IMR-90 (cell line): ENCODE measurements around the gene COL9A3. TPM values are rescaled to one million over a fixed set of nuclear protein-coding genes. Genes with fewer than 3 reads are reported as not detected.

Experiments used
- ATAC-seq: fragments of 200-7000 bp; cut with Tn5 transposase; 2 replicates; pipeline ENCODE4 v1.9.1; 2020; ENCODE audit warnings: low read depth, mild to moderate bottlenecking, moderate library complexity
- BruUV-seq: library from RNA; stranded (reverse); fragments of 400-500 nt; replicated peaks from 2 replicates; lab custom pipeline; 2021; lab: Mats Ljungman, UMichigan
- CTCF ChIA-PET: fragments of 300-600 bp; formaldehyde crosslinking; extraction: SDS; loops from one replicate; lab custom pipeline; 2021; ENCODE audit warnings: antibody characterized with exemption; lab: Yijun Ruan, JAX
- POLR2A ChIA-PET: fragments of 300-600 bp; sonication (Branson Sonifier 250); formaldehyde crosslinking; loops from one replicate; lab custom pipeline; 2022; ENCODE audit warnings: antibody characterized with exemption; ENCODE audit not compliant: unreplicated experiment; lab: Charles Lee
- DNase-seq: peaks from one replicate; pipeline ENCODE4 v3.0.0; 2013
- H2AFZ ChIP-seq: replicated peaks from 2 replicates; pipeline ENCODE3; 2013; ENCODE audit warnings: low read length, mild to moderate bottlenecking; ENCODE audit not compliant: poor library complexity
- H2AK5ac ChIP-seq: 2 replicates; pipeline ENCODE4 v1.6.1; 2013; ENCODE audit warnings: low read depth, low read length, inconsistent platforms
- H2AK9ac ChIP-seq: replicated peaks from 2 replicates; pipeline ENCODE3; 2013; ENCODE audit warnings: mild to moderate bottlenecking, low read depth, low read length, moderate library complexity; ENCODE audit not compliant: poor library complexity
- H2BK120ac ChIP-seq: 2 replicates; pipeline ENCODE4 v1.6.1; 2013; ENCODE audit warnings: low read depth, low read length, inconsistent platforms
- H2BK15ac ChIP-seq: 3 replicates; pipeline ENCODE4 v1.6.1; 2013; ENCODE audit warnings: low read depth, low read length, inconsistent platforms
- H2BK20ac ChIP-seq: 2 replicates; pipeline ENCODE4 v1.6.1; 2013; ENCODE audit warnings: low read depth, mild to moderate bottlenecking, inconsistent platforms, low read length, moderate library complexity
- H2BK5ac ChIP-seq: 2 replicates; pipeline ENCODE4 v1.6.1; 2013; ENCODE audit warnings: mild to moderate bottlenecking, low read depth, low read length, inconsistent platforms; ENCODE audit not compliant: poor library complexity, severe bottlenecking
- H3K14ac ChIP-seq: replicated peaks from 2 replicates; pipeline ENCODE4 v1.6.1; 2013; ENCODE audit warnings: low read depth, low read length, inconsistent platforms
- H3K18ac ChIP-seq: 2 replicates; pipeline ENCODE4 v1.6.1; 2013; ENCODE audit warnings: low read depth, low read length, control low read depth
- H3K23ac ChIP-seq: 2 replicates; pipeline ENCODE4 v1.6.1; 2013; ENCODE audit warnings: low read depth, low read length, inconsistent platforms
- H3K27ac ChIP-seq: 2 replicates; pipeline ENCODE4 v1.5.1; 2013; ENCODE audit warnings: mild to moderate bottlenecking, control low read depth, low read length; ENCODE audit not compliant: insufficient read depth
- H3K27me3 ChIP-seq: 2 replicates; pipeline ENCODE4 v1.6.1; 2013; ENCODE audit warnings: low read length; ENCODE audit not compliant: control insufficient read depth, insufficient read depth
- H3K36me3 ChIP-seq: 2 replicates; pipeline ENCODE4 v1.6.1; 2013; ENCODE audit warnings: low read length, mixed read lengths; ENCODE audit not compliant: control insufficient read depth, insufficient read depth
- H3K4ac ChIP-seq: 2 replicates; pipeline ENCODE4 v1.6.1; 2013; ENCODE audit warnings: low read depth, low read length, inconsistent platforms
- H3K4me1 ChIP-seq: 2 replicates; pipeline ENCODE4 v1.6.1; 2013; ENCODE audit warnings: low read length, mixed read lengths; ENCODE audit not compliant: control insufficient read depth, insufficient read depth
- H3K4me2 ChIP-seq: 2 replicates; pipeline ENCODE4 v1.6.1; 2013; ENCODE audit warnings: low read depth, mild to moderate bottlenecking, control low read depth, low read length, moderate library complexity
- H3K4me3 ChIP-seq: 2 replicates; pipeline ENCODE4 v1.5.1; 2013; ENCODE audit warnings: low read depth, mild to moderate bottlenecking, control low read depth, low read length, moderate library complexity; ENCODE audit not compliant: insufficient read depth
- H3K56ac ChIP-seq: 2 replicates; pipeline ENCODE4 v1.6.1; 2013; ENCODE audit warnings: low read length, inconsistent platforms; ENCODE audit not compliant: insufficient read depth; ENCODE audit errors: extremely low read depth
- H3K79me1 ChIP-seq, 2 experiments: 2 replicates each; pipeline ENCODE4 v1.6.1; 2013; ENCODE audit warnings: low read length in 2 of 2, inconsistent platforms in 1 of 2, low read depth in 1 of 2
- H3K9ac ChIP-seq: 2 replicates; pipeline ENCODE4 v1.6.1; 2013; ENCODE audit warnings: low read depth, low read length, control low read depth
- H3K9me1 ChIP-seq: 2 replicates; pipeline ENCODE4 v1.6.1; 2013; ENCODE audit warnings: low read length, inconsistent platforms; ENCODE audit not compliant: insufficient read depth
- H3K9me3 ChIP-seq: 2 replicates; pipeline ENCODE4 v1.6.1; 2013; ENCODE audit warnings: low read length; ENCODE audit not compliant: control insufficient read depth, insufficient read depth
- H4K20me1 ChIP-seq: 2 replicates; pipeline ENCODE4 v1.6.1; 2013; ENCODE audit warnings: low read length, inconsistent platforms; ENCODE audit not compliant: insufficient read depth
- H4K5ac ChIP-seq: 2 replicates; pipeline ENCODE4 v1.6.1; 2013; ENCODE audit warnings: mild to moderate bottlenecking, low read depth, low read length, control low read depth
- H4K8ac ChIP-seq, 2 experiments: 2 replicates each; pipeline ENCODE4 v1.6.1; 2013; ENCODE audit warnings: low read depth in 2 of 2, low read length in 2 of 2, control low read depth in 1 of 2, inconsistent platforms in 1 of 2
- H4K91ac ChIP-seq: 2 replicates; pipeline ENCODE4 v1.6.1; 2013; ENCODE audit warnings: low read depth, low read length, inconsistent platforms; ENCODE audit not compliant: insufficient read depth
- MAFK ChIP-seq: IDR thresholded peaks from 2 replicates; pipeline ENCODE4 v1.6.1; 2012; ENCODE audit warnings: low read depth, low read length, improper control_type of control experiment
- MAZ ChIP-seq: IDR thresholded peaks from 2 replicates; pipeline ENCODE4 v1.6.1; 2012; ENCODE audit warnings: low read depth, mild to moderate bottlenecking, low read length, improper control_type of control experiment, moderate library complexity, borderline replicate concordance
- NFE2L2 ChIP-seq: fragments of 150-350 bp; IDR thresholded peaks from 2 replicates; pipeline ENCODE4 v1.6.1; 2016; ENCODE audit warnings: low read depth, mild to moderate bottlenecking, low read length
- POLR2A ChIP-seq: IDR thresholded peaks from 2 replicates; pipeline ENCODE4 v1.6.1; 2012; ENCODE audit warnings: mild to moderate bottlenecking, low read depth, low read length
- RCOR1 ChIP-seq: IDR thresholded peaks from 2 replicates; pipeline ENCODE4 v1.6.1; 2012; ENCODE audit warnings: mild to moderate bottlenecking, low read length, improper control_type of control experiment; ENCODE audit not compliant: insufficient replicate concordance
- RFX5 ChIP-seq: IDR thresholded peaks from 2 replicates; pipeline ENCODE4 v1.8.0; 2012; ENCODE audit warnings: low read depth, mild to moderate bottlenecking, low read length, moderate library complexity
- WGBS, 2 experiments: methylation state at CpG; one replicate each; pipeline versions ENCODE4 v1.1.5 to v1.1.7; 2013; ENCODE audit warnings: missing lambda C conversion rate in 2 of 2; ENCODE audit not compliant: insufficient read length in 1 of 2; ENCODE audit errors: extremely low coverage in 2 of 2; 5-methylcytosine and 5-hydroxymethylcytosine counted together
- dilution Hi-C: fragments of 300-500 bp; cut with HindIII; formaldehyde crosslinking; loops from one replicate; pipeline ENCODE4 v1.14.3; 2018; ENCODE audit warnings: low sequenced_read_pairs; ENCODE audit not compliant: unreplicated experiment
- in situ Hi-C: fragments of 300-500 bp; cut with MboI; formaldehyde crosslinking; loops from 3 replicates; pipeline ENCODE4 v1.14.3; 2019; ENCODE audit warnings: low sequenced_read_pairs, inconsistent platforms, mixed read lengths
- intact Hi-C: fragments of 100-400 bp; cut with micrococcal nuclease; formaldehyde crosslinking; loops from 2 replicates; pipeline ENCODE4 v1.10.0; 2022
- polyA plus RNA-seq, 3 experiments: library from polyadenylated mRNA; depleted of rRNA; stranded (reverse); fragments of >200 nt; gene quantifications; 2 replicates each; pipeline ENCODE4 v1.2.3, GENCODE V29; 2012; ENCODE audit warnings: low replicate concordance in 1 of 3
- total RNA-seq: library from RNA; depleted of rRNA; stranded (reverse); fragments of >200 nt; gene quantifications from 2 replicates; pipeline ENCODE4 v1.2.3, GENCODE V29; 2012
- TF ChIP-seq, protein P1 (sequence below): fragments of 150-350 bp; IDR thresholded peaks from 2 replicates; pipeline ENCODE4 v1.6.1; 2017; ENCODE audit warnings: mild to moderate bottlenecking, antibody characterized with exemption, low read length, low read depth
- TF ChIP-seq, protein P2 (sequence below): conservative IDR thresholded peaks from 2 replicates; pipeline ENCODE4 v1.5.1; 2012; ENCODE audit warnings: mild to moderate bottlenecking, low read depth, low read length, improper control_type of control experiment
- TF ChIP-seq, protein P3 (sequence below): fragments of 150-350 bp; IDR thresholded peaks from 2 replicates; pipeline ENCODE4 v1.6.1; 2016; ENCODE audit warnings: low read depth, mild to moderate bottlenecking, low read length, moderate library complexity, borderline replicate concordance

Gene COL9A3
- total and polyA plus RNA-seq, 2 of the 4 experiments (the other 2 are of a cell fraction): 0.36 to 1.4 TPM

DNA sequence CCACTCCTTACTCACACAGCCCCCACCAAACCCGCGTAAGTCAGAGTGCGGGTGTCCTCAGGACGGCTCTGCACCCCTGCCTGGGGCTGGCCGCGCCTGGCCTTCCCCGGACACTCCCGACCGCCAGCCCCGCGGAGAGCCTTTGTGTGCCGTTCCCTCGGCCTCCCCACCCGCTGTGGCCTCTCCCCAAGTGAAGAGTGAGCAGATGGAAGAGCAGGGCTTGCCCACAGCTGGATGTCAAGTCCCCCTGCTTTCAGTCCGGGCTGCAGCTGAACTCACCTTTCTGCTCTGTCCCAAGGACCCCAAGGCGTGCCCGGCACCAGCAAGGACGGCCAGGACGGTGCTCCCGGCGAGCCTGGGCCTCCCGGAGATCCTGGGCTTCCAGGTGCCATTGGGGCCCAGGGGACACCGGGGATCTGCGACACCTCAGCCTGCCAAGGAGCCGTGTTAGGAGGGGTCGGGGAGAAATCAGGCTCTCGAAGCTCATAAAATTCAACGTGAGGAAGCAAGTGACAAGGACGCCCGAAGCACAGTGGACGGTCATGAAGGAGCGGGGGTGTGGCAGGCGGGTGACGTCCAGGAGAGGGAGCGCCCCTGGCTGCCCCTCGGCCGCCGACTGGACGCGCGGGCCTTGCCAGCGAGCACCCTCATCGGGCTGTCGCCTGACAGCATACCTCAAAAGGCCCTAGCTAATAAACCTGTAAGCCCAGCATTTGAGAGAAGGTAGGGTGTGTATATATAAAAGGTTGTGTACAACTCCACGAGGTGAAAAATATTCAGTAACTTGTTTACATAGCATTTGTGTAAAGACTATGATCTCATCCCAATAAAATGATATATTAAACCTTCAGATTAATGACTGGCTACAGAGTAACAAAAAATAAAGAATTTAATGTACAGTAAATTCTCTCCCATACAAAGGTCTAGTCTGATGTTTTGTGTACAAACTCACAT lies 23.7 kb downstream of the COL9A3 start:
- H2AFZ ChIP-seq: no peak overlapping the region
- TF ChIP-seq RCOR1 (no peak), POLR2A (no peak), MAZ (no peak), MAFK (no peak), NFE2L2 (no peak), RFX5 (no peak)
- TF ChIP-seq, protein P1, sequence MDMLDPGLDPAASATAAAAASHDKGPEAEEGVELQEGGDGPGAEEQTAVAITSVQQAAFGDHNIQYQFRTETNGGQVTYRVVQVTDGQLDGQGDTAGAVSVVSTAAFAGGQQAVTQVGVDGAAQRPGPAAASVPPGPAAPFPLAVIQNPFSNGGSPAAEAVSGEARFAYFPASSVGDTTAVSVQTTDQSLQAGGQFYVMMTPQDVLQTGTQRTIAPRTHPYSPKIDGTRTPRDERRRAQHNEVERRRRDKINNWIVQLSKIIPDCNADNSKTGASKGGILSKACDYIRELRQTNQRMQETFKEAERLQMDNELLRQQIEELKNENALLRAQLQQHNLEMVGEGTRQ: no peak
- TF ChIP-seq, protein P2, sequence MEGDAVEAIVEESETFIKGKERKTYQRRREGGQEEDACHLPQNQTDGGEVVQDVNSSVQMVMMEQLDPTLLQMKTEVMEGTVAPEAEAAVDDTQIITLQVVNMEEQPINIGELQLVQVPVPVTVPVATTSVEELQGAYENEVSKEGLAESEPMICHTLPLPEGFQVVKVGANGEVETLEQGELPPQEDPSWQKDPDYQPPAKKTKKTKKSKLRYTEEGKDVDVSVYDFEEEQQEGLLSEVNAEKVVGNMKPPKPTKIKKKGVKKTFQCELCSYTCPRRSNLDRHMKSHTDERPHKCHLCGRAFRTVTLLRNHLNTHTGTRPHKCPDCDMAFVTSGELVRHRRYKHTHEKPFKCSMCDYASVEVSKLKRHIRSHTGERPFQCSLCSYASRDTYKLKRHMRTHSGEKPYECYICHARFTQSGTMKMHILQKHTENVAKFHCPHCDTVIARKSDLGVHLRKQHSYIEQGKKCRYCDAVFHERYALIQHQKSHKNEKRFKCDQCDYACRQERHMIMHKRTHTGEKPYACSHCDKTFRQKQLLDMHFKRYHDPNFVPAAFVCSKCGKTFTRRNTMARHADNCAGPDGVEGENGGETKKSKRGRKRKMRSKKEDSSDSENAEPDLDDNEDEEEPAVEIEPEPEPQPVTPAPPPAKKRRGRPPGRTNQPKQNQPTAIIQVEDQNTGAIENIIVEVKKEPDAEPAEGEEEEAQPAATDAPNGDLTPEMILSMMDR: no peak
- TF ChIP-seq, protein P3, sequence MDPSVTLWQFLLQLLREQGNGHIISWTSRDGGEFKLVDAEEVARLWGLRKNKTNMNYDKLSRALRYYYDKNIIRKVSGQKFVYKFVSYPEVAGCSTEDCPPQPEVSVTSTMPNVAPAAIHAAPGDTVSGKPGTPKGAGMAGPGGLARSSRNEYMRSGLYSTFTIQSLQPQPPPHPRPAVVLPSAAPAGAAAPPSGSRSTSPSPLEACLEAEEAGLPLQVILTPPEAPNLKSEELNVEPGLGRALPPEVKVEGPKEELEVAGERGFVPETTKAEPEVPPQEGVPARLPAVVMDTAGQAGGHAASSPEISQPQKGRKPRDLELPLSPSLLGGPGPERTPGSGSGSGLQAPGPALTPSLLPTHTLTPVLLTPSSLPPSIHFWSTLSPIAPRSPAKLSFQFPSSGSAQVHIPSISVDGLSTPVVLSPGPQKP: no peak
- H2BK5ac ChIP-seq: no peak overlapping the region
- no peaks in the 10 kb centered on the region for H3K79me1 ChIP-seq
- H3K27ac ChIP-seq: no peak overlapping the region
- no peak overlapping the region for H3K14ac ChIP-seq
- 0 out of 2 replicates have a peak, but pooled peaks cover 2% of the 10 kb centered on the region for H3K4me1 ChIP-seq
- no peak for ATAC-seq
- intact Hi-C loops: no loop called here
- no peak overlapping the region for H2BK120ac ChIP-seq
- 0 out of 2 replicates have a peak, but pooled peaks cover 1% of the 10 kb centered on the region for H3K36me3 ChIP-seq
- in situ Hi-C loops: no loop called here
- H3K4ac ChIP-seq: no peak overlapping the region
- H2AK9ac ChIP-seq: no peak overlapping the region
- H3K23ac ChIP-seq: no peak overlapping the region
- no peaks in the 10 kb centered on the region for H3K27me3 ChIP-seq
- no peaks in the 10 kb centered on the region for H3K9me1 ChIP-seq
- no peak overlapping the region for H3K9ac ChIP-seq
- dilution Hi-C loops: no loop called here
- H3K18ac ChIP-seq: no peak overlapping the region
- no peak overlapping the region for H2BK15ac ChIP-seq
- no peaks in the 10 kb centered on the region for H3K9me3 ChIP-seq
- H4K20me1 ChIP-seq: no peaks in the 10 kb centered on the region
- no peak overlapping the region for H4K5ac ChIP-seq
- no peak overlapping the region for H3K4me2 ChIP-seq
- WGBS, 2 experiments: 73% methylated on average over 23 of the region's 45 CpGs; no CpG with 5 or more reads in 1 of the 2 experiments
- no peak overlapping the region for H3K56ac ChIP-seq
- H2BK20ac ChIP-seq: no peak overlapping the region
- CTCF ChIA-PET: no interaction called here
- no TSS peak for BruUV-seq
- no peak overlapping the region for H4K8ac ChIP-seq
- no peak for DNase-seq
- POLR2A ChIA-PET: no interaction called here
- no peak overlapping the region for H3K4me3 ChIP-seq
- H4K91ac ChIP-seq: no peak overlapping the region
- no peak overlapping the region for H2AK5ac ChIP-seq
